IPS DF 19.7 (cell line): ENCODE data around the gene STXBP6.
"Not testable (repeated sequence)": the region's sequence is repeated elsewhere in the genome, so short reads cannot be mapped to it uniquely, and the experiment has no call there.

Source experiments
- DNase-seq: peaks from one replicate; pipeline ENCODE4 v3.0.0-alpha.2; 2013; ENCODE audit warnings: low read depth, low spot score

STXBP6 gene

GRCh38 chr14:24956104-24956503 lies 93.8 kb downstream of the STXBP6 start:
- DNase-seq = no peak

GRCh38 chr14:24954700-24955037 lies 95.3 kb downstream of the STXBP6 start:
- DNase-seq = no peak

DNA sequence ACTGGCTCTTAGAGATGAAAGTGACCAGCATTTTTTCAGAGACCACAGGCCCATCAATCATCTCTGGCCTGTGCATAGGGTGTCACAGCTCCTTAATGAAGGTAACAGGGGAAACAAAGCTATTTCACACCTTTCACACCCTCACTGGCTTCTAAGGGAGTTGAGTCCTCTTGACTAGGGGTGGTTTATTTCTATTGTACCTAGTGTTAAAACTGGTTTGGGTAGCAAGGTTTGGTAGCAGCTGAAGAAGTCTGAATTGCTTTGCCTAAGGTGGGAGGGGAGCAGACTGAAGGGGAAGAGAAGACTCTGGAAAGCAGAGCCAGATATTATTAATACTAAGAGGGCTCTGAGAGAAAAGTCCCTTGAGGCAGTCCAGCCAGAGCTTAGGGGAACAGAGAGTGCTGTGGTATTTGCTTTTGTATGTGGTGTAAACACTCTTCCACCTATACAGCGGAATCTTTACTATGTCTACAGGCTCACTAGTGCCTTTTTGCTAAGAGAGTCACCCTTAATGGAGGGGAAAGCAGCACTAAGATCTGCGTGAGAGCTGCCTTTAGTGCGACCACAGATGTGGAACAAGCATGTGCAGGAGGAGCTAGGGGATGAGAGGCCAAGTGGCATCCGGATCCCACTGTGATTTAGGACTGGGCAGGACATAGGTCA lies 95.8 kb downstream of the STXBP6 start:
- no peak for DNase-seq

DNA sequence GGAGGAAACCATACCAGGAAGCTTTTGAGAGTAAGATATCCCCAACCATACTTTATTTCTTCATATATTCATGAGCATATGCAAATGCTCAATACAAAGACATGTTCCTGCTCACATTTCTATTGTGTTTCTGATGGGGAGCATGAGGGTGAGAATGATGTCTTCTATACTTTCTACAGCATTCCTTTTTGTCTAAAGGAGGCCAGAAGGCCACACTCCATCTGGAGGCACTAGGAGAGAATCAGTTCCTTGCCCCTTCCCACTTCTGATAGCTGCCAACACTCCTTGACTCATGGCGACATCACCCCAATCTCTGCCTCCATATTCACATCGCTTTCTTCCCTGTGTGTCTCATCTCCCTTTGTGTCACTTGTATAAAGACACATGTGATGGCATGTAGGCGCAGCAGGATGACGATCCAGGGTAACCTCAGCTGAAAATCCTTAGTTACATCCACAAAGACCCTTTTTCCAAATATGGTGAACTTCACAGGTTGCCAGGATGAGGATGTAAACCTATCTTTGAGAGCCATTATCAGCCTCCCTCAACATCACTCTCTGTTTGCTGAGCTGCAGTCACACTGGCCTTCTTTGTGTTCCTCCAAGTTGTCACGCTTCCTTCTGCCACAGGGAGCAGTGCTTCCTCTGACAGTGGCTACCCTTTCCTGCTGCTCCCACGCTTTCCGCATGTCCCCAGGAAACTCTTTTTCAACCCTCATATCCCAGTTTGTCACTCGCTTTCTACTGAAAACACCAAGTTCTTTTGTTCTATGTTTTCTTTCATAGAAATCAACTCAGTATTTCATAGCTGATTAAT lies 96.9 kb downstream of the STXBP6 start:
- peak; percentile 64 for DNase-seq

DNA sequence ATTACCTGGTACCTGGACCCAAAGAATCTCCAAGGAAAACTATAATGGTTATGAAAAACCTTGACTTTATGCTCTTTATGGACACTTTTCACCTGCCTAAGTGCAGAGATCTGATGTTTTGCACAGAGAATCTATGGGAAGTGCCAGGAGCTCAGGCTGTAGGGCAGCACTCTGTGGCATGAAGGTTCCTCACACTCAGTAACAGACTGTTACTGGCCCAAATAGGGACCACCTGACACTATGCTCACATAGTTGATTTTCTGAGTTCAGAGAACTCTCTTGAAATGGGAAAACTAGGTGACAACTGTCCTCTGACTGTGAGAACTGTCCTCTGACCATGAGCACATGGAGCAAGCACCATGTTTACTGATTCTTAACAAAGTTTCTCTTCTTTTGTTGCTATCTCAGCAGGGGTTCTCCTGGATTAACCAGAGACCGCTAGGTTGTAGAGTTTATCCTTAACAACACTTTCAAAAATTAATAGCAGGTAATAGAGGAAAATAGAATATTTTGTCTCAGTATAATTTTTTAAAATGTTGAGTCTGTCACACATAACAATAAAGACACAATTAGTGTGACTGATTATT lies 101.6 kb downstream of the STXBP6 start:
- DNase-seq = no peak

DNA sequence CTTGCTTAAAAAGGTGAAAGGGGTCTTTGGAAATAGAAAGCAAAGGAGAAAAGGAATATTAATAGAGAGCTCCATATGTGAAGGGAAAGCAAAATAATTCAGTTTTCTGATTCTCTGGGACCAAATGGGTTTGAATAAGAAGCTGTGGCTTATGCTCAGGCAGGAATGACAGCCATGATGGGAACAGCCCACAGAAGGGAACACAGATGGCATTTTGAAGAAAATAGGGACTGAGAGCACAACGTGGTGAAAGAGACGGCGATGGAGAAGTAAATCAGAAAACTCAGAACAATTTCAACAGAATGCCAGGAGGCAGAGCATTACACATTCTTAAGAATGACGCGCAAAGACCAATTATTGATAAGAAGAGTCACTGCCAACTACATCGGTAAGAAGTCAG lies 102.8 kb downstream of the STXBP6 start:
- DNase-seq = no peak

GRCh38 chr14:24944800-24945199 lies 105.1 kb downstream of the STXBP6 start:
- no peak for DNase-seq

DNA sequence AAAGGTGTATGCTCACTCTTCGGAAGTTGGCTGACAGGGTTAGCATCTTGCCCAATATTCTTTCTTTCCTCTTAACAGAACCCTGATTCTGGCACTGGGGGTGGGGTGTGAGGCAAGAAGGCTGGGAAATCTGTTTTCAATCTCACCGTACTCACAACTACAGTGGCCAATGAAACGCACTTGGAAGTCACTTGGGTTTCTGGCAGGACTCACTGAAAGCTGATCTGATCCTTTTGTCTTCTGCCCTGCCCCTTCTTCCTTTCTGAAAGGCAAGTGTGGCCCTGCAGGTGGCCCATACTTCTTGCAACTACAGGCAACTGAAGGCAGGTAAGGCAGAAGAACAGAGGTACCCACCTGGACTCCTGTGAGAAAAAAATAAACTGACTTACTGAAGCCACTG lies 106.9 kb downstream of the STXBP6 start:
- peak; percentile 92 for DNase-seq

DNA sequence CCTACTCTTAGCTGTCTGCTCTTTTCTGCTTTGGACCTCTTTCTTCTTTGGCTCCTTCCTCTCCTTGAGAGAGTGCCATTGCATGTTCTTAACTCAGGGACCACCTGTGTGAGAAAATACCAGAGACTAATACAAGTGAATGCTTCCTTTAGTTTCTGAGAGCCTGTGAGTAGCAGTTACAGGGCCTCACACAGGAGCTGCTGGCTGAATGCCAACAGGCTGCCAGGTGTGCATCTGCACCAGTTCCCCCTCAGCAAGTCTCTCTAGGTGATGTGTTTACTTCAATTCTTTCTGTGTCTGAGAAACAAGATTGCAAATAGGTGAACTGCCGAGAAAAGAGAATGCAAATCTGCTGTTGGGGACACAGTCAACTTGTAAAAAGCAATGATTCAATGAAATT lies 108.2 kb downstream of the STXBP6 start:
- no peak for DNase-seq

- DNase-seq = no peak
These were observed 109.6 kb downstream of the STXBP6 start for GRCh38 chr14:24940213-24940783.

DNA sequence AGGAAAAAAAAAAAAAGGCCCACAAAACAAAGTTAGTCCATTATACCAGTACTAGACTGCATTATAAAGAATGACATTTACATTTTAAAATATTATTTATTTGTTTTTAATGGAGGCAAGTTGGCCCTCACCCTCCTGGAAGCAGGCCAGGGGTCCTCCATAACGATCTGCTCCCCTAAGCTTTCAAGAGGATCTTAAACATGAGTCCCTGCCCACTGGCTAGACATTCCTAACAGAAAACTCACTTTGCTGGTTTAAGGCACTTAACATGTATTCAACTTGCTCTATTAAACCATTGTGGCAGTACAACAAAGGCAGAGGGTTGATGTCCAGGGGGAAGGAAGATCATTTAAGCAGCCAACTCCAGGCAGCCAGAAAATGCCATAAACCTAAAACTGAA lies 111.4 kb downstream of the STXBP6 start:
- no peak for DNase-seq

DNA sequence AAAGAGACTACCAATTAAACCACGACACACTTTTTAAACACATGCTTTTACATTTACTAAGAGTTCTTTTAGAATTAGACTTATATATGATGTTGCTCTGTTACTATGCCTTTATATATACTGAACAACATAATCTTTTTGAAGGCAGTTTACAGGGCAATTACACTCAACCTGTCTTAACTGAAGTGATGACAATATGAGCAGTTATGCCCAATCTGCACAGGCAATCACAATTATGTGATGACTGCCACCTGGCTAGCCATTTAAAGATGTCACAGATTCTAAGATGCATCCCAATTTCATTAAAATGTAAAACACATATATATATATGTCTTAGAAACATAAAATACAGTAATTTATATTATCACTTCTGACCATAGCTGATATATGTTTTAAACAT lies 112.6 kb downstream of the STXBP6 start:
- DNase-seq = no peak

- not testable (repeated sequence) for DNase-seq
These were observed 113.2 kb downstream of the STXBP6 start for GRCh38 chr14:24936773-24937172.

GRCh38 chr14:24935796-24936195 lies 114.2 kb downstream of the STXBP6 start:
- DNase-seq = no peak

DNA sequence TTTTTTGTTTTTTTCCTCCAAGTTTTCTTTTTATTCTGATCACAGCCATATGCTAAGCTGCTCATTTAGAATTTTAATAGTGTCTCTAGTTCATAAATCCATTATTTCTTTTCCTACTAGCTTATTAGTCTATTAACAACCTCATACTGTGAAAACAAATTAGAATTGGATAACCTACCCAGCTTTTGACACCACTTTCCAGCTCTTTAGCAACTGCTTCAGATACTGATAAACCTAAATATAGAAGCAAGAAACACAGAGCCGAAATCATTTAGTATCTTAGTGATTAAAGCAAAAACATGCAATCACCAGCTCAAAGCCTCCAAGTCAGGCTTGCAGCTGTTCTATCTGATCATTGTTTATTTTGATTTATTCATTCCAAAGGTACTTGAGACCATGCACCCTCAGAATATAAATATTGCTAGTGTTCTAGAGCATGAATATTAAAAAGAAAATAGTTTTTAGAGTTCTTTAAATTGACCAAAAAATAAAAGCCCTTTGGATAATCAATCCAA lies 121.5 kb downstream of the STXBP6 start:
- no peak for DNase-seq

DNA sequence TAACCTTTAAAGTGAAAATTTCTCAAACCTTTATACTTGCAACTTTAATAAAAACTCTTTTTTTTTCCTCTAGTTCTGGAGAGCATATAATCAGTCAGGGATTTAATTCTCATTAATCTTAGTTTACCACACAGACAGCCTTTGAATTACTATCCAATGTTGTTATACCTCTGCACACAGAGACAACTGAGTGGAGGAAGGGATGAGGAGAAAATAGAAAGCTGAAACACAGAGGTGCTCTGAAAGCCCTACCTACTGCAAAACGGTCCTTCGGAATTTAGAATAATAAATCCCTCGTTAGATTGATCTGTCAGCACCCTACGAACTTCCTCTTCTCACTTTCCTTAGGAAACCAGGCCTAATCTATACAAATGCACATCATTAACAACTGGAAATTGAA lies 122.1 kb downstream of the STXBP6 start:
- no peak for DNase-seq

- no peak for DNase-seq
These were observed 124.1 kb downstream of the STXBP6 start for GRCh38 chr14:24925771-24926374.

- no peak for DNase-seq
These were observed 125.4 kb downstream of the STXBP6 start for GRCh38 chr14:24924544-24924943.

GRCh38 chr14:24921903-24922302 lies 128.0 kb downstream of the STXBP6 start:
- no peak for DNase-seq

GRCh38 chr14:24920265-24921075 lies 129.5 kb downstream of the STXBP6 start:
- no peak for DNase-seq

DNA sequence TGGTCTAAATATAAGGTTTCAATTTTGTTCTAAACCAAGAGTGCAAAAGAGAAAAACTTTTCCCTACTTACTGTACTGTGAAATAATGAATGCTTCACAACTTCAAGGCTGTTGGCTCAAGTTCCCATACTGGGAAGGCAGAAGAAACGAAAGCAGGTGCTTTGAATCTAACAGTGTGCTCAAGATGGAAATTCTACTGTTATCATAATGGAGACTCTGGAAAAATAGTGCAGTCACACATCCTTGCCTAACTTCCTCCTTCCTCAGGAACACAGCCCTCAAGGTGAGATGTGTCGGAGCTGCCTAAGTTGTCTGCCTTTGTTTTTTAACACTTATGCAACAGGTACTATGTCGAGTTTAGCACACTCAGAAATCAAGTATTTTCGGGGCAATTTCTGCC lies 131.1 kb downstream of the STXBP6 start:
- DNase-seq = no peak
